Measurements from ENCODE around the gene EP300. TPM values are rescaled to one million over a fixed set of nuclear protein-coding genes. Genes with fewer than 3 reads are reported as not detected.

The EP300 gene
- total and polyA plus RNA-seq, 2 experiments from 2014 or later: 28.8 to 53.8 TPM

GRCh38 chr22:41070665-41071331 is 21.6 kb upstream of the EP300 start:
- Histone ChIP-seq H3K4me1 (ENCODE audit: insufficient read depth) (no peaks in the 10 kb centered on the region), H3K4me3 (no peak overlapping the region), H4K20me1 (ENCODE audit: insufficient read depth, poor library complexity, severe bottlenecking) (no peaks in the 10 kb centered on the region), H3K27ac (no peak overlapping the region), H2AFZ (no peak overlapping the region), H3K36me3 (replicated peaks; ENCODE audit: insufficient read depth, low read depth) (no peaks in the 10 kb centered on the region), H3K27me3 (no peaks in the 10 kb centered on the region), H3K9me3 (ENCODE audit: low read depth) (no peaks in the 10 kb centered on the region), H3K4me2 (no peak overlapping the region), H3K79me2 (no peaks in the 10 kb centered on the region), H3K9me2 (replicated peaks; ENCODE audit: insufficient read depth) (no peaks in the 10 kb centered on the region)
- DNase-seq (ENCODE audit: low spot score): no peak
- TF ChIP-seq, protein P1, sequence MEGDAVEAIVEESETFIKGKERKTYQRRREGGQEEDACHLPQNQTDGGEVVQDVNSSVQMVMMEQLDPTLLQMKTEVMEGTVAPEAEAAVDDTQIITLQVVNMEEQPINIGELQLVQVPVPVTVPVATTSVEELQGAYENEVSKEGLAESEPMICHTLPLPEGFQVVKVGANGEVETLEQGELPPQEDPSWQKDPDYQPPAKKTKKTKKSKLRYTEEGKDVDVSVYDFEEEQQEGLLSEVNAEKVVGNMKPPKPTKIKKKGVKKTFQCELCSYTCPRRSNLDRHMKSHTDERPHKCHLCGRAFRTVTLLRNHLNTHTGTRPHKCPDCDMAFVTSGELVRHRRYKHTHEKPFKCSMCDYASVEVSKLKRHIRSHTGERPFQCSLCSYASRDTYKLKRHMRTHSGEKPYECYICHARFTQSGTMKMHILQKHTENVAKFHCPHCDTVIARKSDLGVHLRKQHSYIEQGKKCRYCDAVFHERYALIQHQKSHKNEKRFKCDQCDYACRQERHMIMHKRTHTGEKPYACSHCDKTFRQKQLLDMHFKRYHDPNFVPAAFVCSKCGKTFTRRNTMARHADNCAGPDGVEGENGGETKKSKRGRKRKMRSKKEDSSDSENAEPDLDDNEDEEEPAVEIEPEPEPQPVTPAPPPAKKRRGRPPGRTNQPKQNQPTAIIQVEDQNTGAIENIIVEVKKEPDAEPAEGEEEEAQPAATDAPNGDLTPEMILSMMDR (IDR thresholded peaks at IDR 0.05; ENCODE audit: poor library complexity): no peak
- TF ChIP-seq EZH2phosphoT487 (IDR thresholded peaks at IDR 0.05; ENCODE audit: low read depth, severe bottlenecking, unreplicated experiment) (no peak), EZH2 (IDR thresholded peaks at IDR 0.05; ENCODE audit: borderline replicate concordance) (no peak)
- 93% methylated on average over 14 of the region's 14 CpGs for WGBS (ENCODE audit: low lambda C conversion rate, missing lambda C conversion rate)

- H3K4me3 ChIP-seq: no peak overlapping the region
- TF ChIP-seq EZH2 (IDR thresholded peaks at IDR 0.05; ENCODE audit: borderline replicate concordance) (no peak), EZH2phosphoT487 (IDR thresholded peaks at IDR 0.05; ENCODE audit: low read depth, severe bottlenecking, unreplicated experiment) (no peak)
- TF ChIP-seq, protein P1 (IDR thresholded peaks at IDR 0.05; ENCODE audit: poor library complexity): no peak
- H2AFZ ChIP-seq: no peak overlapping the region
- WGBS (ENCODE audit: low lambda C conversion rate, missing lambda C conversion rate): 95% methylated on average over 11 of the region's 11 CpGs
- H3K79me2 ChIP-seq: no peaks in the 10 kb centered on the region
- H3K4me1 ChIP-seq (ENCODE audit: insufficient read depth): no peaks in the 10 kb centered on the region
- H3K9me3 ChIP-seq (ENCODE audit: low read depth): no peaks in the 10 kb centered on the region
- no peaks in the 10 kb centered on the region for H4K20me1 ChIP-seq (ENCODE audit: insufficient read depth, poor library complexity, severe bottlenecking)
- no peaks in the 10 kb centered on the region for H3K27me3 ChIP-seq
- no peaks in the 10 kb centered on the region for H3K9me2 ChIP-seq (replicated peaks; ENCODE audit: insufficient read depth)
- H3K4me2 ChIP-seq: no peak overlapping the region
- H3K27ac ChIP-seq: no peak overlapping the region
- no peaks in the 10 kb centered on the region for H3K36me3 ChIP-seq (replicated peaks; ENCODE audit: insufficient read depth, low read depth)
- no peak for DNase-seq (ENCODE audit: low spot score)
Measured at GRCh38 chr22:41074061-41074460, 18.3 kb upstream of the EP300 start.

- Histone ChIP-seq H3K27me3 (no peaks in the 10 kb centered on the region), H3K4me1 (ENCODE audit: insufficient read depth) (no peaks in the 10 kb centered on the region), H3K9me2 (replicated peaks; ENCODE audit: insufficient read depth) (no peaks in the 10 kb centered on the region), H3K4me2 (no peak overlapping the region), H3K9me3 (ENCODE audit: low read depth) (no peaks in the 10 kb centered on the region), H2AFZ (no peak overlapping the region), H3K4me3 (no peak overlapping the region), H3K27ac (no peak overlapping the region), H3K36me3 (replicated peaks; ENCODE audit: insufficient read depth, low read depth) (no peaks in the 10 kb centered on the region), H3K79me2 (no peaks in the 10 kb centered on the region), H4K20me1 (ENCODE audit: insufficient read depth, poor library complexity, severe bottlenecking) (no peaks in the 10 kb centered on the region)
- WGBS (ENCODE audit: low lambda C conversion rate, missing lambda C conversion rate): 95% methylated on average over 22 of the region's 22 CpGs
- TF ChIP-seq EZH2phosphoT487 (IDR thresholded peaks at IDR 0.05; ENCODE audit: low read depth, severe bottlenecking, unreplicated experiment) (no peak), EZH2 (IDR thresholded peaks at IDR 0.05; ENCODE audit: borderline replicate concordance) (no peak)
- TF ChIP-seq, protein P1 (IDR thresholded peaks at IDR 0.05; ENCODE audit: poor library complexity): no peak
- DNase-seq (ENCODE audit: low spot score): no peak
Measured at GRCh38 chr22:41074466-41074865, 17.9 kb upstream of the EP300 start.

Measured in hepatocyte (in vitro differentiated cells).